ENCODE measurements around the gene PRDX6. TPM values are rescaled to one million over a fixed set of nuclear protein-coding genes. Genes with fewer than 3 reads are reported as not detected.

Gene PRDX6
- total RNA-seq, 1 experiment from 2014 or later, result 376 TPM

DNA sequence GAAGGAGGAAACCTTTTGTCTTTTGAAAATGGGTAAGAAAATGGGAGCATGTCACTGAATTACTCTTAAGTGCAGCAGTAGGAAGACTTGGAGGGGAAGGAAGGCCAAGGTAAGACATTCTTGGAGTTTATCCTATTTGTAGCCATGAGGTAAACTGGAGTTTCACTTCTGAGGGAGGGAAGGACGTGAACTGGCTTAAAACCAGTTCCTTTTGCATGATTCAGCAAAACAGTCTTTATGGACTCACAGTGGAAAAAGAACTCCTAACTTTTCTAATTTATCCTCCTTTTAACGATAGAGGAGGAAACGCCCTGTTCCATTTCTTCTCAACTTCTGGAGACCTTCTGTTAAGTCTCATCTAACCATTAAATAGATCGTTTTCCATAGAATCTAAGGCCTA lies 2.5 kb downstream of the PRDX6 start:
- BruUV-seq (replicated peaks), result no TSS peak
- POLR2A ChIA-PET (ENCODE audit: unreplicated experiment), result no interaction called here

DNA sequence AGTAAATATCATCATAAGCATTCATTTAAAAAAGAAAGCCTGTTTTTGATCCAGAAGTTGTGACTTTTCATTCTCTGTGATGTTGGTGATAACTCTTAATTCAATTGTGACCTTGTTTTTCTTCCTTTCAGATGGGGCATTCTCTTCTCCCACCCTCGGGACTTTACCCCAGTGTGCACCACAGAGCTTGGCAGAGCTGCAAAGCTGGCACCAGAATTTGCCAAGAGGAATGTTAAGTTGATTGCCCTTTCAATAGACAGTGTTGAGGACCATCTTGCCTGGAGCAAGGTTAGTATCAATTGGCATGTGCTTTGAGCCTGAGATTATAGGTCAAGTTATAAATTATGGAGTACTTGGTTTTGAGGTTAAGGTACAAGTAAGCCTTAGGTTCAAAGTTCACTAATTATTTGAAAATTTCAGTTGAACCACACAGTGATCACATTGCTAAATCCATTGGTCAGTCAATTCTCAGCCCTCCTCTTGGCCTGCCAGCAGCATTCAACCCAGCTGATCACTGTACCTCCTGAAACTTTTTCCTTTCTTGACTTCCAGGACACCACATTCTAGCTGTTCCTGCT lies 4.1 kb downstream of the PRDX6 start:
- peaks cover 67% of the 10 kb centered on the region for H3K36me3 ChIP-seq (ENCODE audit: low read depth)
- BruUV-seq (replicated peaks), result no TSS peak
- no peaks in the 10 kb centered on the region for H3K9me3 ChIP-seq (ENCODE audit: insufficient read depth, low read depth)
- no peaks in the 10 kb centered on the region for H3K9me2 ChIP-seq (ENCODE audit: insufficient read depth)
- peaks cover 23% of the 10 kb centered on the region for H3K4me1 ChIP-seq (replicated peaks; ENCODE audit: insufficient read depth)
- H3K4me3 ChIP-seq, result no peak overlapping the region
- CTCF ChIA-PET, result no interaction called here
- TF ChIP-seq EZH2 (IDR thresholded peaks at IDR 0.05; ENCODE audit: low read depth) (no peak), CTCF (conservative IDR thresholded peaks at IDR 0.05) (no peak)
- POLR2A ChIA-PET (ENCODE audit: unreplicated experiment), result no interaction called here
- no peak overlapping the region for H3K27ac ChIP-seq
- H3K4me2 ChIP-seq, result no peak overlapping the region
- intact Hi-C loops (cut with micrococcal nuclease; ENCODE audit: unreplicated experiment), result no loop called here
- H3F3A ChIP-seq (ENCODE audit: insufficient read depth, low read depth), result peaks cover 47% of the 10 kb centered on the region
- H4K20me1 ChIP-seq (ENCODE audit: insufficient read depth), result peaks cover 9% of the 10 kb centered on the region
- H2AFZ ChIP-seq, result no peak overlapping the region
- no peak for DNase-seq
- H3K27me3 ChIP-seq (ENCODE audit: insufficient read depth, low read depth), result no peaks in the 10 kb centered on the region
- peaks cover 59% of the 10 kb centered on the region for H3K79me2 ChIP-seq (ENCODE audit: low read depth)

More for the DNA sequence above, 2.5 kb downstream of the PRDX6 start:
- TF ChIP-seq EZH2 (IDR thresholded peaks at IDR 0.05; ENCODE audit: low read depth) (no peak), CTCF (conservative IDR thresholded peaks at IDR 0.05) (no peak)
- no peak for DNase-seq
- intact Hi-C loops (cut with micrococcal nuclease; ENCODE audit: unreplicated experiment), result loop anchor here (5.0 kb wide), 1 partner anchor 678 kb away; the partner anchor contains the start of gene RABGAP1L
- peaks cover 72% of the 10 kb centered on the region for H3K79me2 ChIP-seq (ENCODE audit: low read depth)
- no peaks in the 10 kb centered on the region for H3K27me3 ChIP-seq (ENCODE audit: insufficient read depth, low read depth)
- CTCF ChIA-PET, result no interaction called here
- H4K20me1 ChIP-seq (ENCODE audit: insufficient read depth), result peaks cover 9% of the 10 kb centered on the region
- no peaks in the 10 kb centered on the region for H3K9me3 ChIP-seq (ENCODE audit: insufficient read depth, low read depth)
- H3F3A ChIP-seq (ENCODE audit: insufficient read depth, low read depth), result peaks cover 50% of the 10 kb centered on the region
- H3K36me3 ChIP-seq (ENCODE audit: low read depth), result peaks cover 52% of the 10 kb centered on the region
- H3K4me2 ChIP-seq, result peak overlapping the region; percentile 90
- peak overlapping the region; percentile 85 for H3K27ac ChIP-seq
- H3K4me3 ChIP-seq, result peak overlapping the region; percentile 85
- H3K9me2 ChIP-seq (ENCODE audit: insufficient read depth), result no peaks in the 10 kb centered on the region
- H3K4me1 ChIP-seq (replicated peaks; ENCODE audit: insufficient read depth), result peaks cover 37% of the 10 kb centered on the region
- no peak overlapping the region for H2AFZ ChIP-seq

DNA sequence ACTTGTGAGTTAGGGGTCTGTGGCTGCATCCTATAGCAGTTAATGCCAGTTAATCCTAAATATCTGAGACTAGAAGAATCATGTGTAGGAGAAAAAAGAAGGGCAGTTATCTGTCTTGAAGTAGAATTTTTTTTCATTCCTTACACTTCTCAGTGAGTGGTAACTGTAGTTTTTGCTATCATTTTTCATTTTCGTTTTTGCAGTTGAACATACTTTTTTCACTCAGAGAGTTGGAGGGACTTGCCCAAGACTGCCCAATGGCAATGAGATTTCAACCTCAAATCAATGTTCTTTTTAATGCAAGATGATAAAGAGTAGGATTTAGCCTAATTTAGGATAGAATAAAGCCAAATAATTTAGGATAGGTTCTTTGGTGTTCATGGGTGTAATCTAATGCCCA lies 5.5 kb downstream of the PRDX6 start:
- Histone ChIP-seq H3K4me2 (no peak overlapping the region), H3K27ac (no peak overlapping the region), H3K9me2 (ENCODE audit: insufficient read depth) (no peaks in the 10 kb centered on the region), H3K79me2 (ENCODE audit: low read depth) (peaks cover 50% of the 10 kb centered on the region), H2AFZ (no peak overlapping the region), H3K36me3 (ENCODE audit: low read depth) (peaks cover 81% of the 10 kb centered on the region), H3K27me3 (ENCODE audit: insufficient read depth, low read depth) (no peaks in the 10 kb centered on the region), H3K4me1 (replicated peaks; ENCODE audit: insufficient read depth) (peaks cover 22% of the 10 kb centered on the region), H3F3A (ENCODE audit: insufficient read depth, low read depth) (peaks cover 53% of the 10 kb centered on the region; the same call in 1 of the 2 replicates), H3K4me3 (no peak overlapping the region), H3K9me3 (ENCODE audit: insufficient read depth, low read depth) (no peaks in the 10 kb centered on the region), H4K20me1 (ENCODE audit: insufficient read depth) (peaks cover 12% of the 10 kb centered on the region)
- no peak for TF ChIP-seq EZH2 (IDR thresholded peaks at IDR 0.05; ENCODE audit: low read depth)
- no peak for TF ChIP-seq CTCF (conservative IDR thresholded peaks at IDR 0.05)
- no peak for DNase-seq
- intact Hi-C loops (cut with micrococcal nuclease; ENCODE audit: unreplicated experiment), result no loop called here
- CTCF ChIA-PET, result no interaction called here
- POLR2A ChIA-PET (ENCODE audit: unreplicated experiment), result no interaction called here
- BruUV-seq (replicated peaks), result no TSS peak

All from PC-9 (cell line).